Esophagus squamous epithelium (tissue), 4 donors: ENCODE measurements around the gene CAPZB.

Experiments used
- POLR2A ChIP-seq, 4 donors: fragments of 450-650 bp; IDR thresholded peaks; one replicate each; pipeline ENCODE4 v1.6.1; 2017; ENCODE audit warnings: antibody characterized with exemption in 4 of 4, mild to moderate bottlenecking in 4 of 4, moderate library complexity in 3 of 4
- TF ChIP-seq, protein P1 (sequence below), 6 experiments: fragments of 450-650 bp in 4 of 6; fragments of 200-600 bp in 2 of 6; sonication (generic) in 2 of 6; IDR thresholded peaks; one replicate each; pipeline ENCODE4 v1.5.1; 2016 to 2019; ENCODE audit warnings: antibody characterized with exemption in 6 of 6, mild to moderate bottlenecking in 4 of 6, moderate library complexity in 4 of 6

- TF ChIP-seq, protein P1, sequence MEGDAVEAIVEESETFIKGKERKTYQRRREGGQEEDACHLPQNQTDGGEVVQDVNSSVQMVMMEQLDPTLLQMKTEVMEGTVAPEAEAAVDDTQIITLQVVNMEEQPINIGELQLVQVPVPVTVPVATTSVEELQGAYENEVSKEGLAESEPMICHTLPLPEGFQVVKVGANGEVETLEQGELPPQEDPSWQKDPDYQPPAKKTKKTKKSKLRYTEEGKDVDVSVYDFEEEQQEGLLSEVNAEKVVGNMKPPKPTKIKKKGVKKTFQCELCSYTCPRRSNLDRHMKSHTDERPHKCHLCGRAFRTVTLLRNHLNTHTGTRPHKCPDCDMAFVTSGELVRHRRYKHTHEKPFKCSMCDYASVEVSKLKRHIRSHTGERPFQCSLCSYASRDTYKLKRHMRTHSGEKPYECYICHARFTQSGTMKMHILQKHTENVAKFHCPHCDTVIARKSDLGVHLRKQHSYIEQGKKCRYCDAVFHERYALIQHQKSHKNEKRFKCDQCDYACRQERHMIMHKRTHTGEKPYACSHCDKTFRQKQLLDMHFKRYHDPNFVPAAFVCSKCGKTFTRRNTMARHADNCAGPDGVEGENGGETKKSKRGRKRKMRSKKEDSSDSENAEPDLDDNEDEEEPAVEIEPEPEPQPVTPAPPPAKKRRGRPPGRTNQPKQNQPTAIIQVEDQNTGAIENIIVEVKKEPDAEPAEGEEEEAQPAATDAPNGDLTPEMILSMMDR (IDR thresholded peaks at IDR 0.05), result no peak
- TF ChIP-seq POLR2A (IDR thresholded peaks at IDR 0.05), result no peak
Observed at GRCh38 chr1:19443326-19443725, 42.0 kb downstream of the CAPZB start.
